Measurements from ENCODE around the gene PFN1. TPM values are rescaled to one million over a fixed set of nuclear protein-coding genes. Genes with fewer than 3 reads are reported as not detected.

PFN1 gene
- total and polyA plus RNA-seq, 9 of the 15 experiments (the other 6 are each of a cell fraction or from before 2014, with no cell fraction given): 60.5 to 1,479 (median 456) TPM

DNA sequence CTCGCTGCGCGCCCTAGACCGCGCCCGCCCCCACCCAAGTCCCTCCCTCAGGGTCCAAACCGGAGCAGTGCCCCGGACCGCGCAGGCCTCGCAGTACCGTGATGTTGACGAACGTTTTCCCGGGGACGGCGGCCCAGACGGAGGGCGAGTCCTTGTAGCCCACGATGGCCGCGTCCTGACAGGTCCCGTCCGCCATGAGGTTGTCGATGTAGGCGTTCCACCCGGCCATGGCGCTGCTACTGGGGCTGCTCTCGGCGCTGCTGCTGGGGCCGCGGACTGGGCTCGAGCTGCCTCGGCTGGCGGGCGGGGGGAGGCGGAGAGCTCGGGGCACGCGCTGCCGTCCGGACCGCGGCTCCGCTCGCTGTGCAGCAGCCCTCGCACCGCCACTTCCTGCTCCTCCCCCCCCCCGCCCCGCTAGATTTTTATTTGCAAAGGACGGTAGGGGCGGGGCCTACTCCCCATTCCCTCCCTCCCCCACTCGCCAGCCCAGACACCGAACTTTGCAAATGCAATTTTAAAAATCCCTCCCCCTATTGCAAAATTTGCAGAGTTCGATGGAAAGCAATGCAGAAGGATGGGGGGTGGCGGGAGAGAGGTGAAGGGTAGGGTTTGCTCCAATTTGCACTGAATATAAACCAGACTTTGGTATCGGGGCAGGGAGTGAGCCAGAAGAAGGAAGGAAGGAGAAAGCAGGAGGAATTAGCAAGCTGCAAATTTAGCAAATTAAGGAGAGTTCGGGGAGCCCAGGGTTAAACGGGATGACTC, at the start of gene PFN1 (continued):
- TF ChIP-seq, protein P1, sequence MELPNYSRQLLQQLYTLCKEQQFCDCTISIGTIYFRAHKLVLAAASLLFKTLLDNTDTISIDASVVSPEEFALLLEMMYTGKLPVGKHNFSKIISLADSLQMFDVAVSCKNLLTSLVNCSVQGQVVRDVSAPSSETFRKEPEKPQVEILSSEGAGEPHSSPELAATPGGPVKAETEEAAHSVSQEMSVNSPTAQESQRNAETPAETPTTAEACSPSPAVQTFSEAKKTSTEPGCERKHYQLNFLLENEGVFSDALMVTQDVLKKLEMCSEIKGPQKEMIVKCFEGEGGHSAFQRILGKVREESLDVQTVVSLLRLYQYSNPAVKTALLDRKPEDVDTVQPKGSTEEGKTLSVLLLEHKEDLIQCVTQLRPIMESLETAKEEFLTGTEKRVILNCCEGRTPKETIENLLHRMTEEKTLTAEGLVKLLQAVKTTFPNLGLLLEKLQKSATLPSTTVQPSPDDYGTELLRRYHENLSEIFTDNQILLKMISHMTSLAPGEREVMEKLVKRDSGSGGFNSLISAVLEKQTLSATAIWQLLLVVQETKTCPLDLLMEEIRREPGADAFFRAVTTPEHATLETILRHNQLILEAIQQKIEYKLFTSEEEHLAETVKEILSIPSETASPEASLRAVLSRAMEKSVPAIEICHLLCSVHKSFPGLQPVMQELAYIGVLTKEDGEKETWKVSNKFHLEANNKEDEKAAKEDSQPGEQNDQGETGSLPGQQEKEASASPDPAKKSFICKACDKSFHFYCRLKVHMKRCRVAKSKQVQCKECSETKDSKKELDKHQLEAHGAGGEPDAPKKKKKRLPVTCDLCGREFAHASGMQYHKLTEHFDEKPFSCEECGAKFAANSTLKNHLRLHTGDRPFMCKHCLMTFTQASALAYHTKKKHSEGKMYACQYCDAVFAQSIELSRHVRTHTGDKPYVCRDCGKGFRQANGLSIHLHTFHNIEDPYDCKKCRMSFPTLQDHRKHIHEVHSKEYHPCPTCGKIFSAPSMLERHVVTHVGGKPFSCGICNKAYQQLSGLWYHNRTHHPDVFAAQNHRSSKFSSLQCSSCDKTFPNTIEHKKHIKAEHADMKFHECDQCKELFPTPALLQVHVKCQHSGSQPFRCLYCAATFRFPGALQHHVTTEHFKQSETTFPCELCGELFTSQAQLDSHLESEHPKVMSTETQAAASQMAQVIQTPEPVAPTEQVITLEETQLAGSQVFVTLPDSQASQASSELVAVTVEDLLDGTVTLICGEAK (IDR thresholded peaks at IDR 0.05): peak; percentile 59; the same call in 1 of the 2 replicates
- TF ChIP-seq, protein P1 (CRISPR knock-in tag; IDR thresholded peaks at IDR 0.05): no peak
- TF ChIP-seq HDGF (IDR thresholded peaks at IDR 0.05): no peak
- TF ChIP-seq NFE2L1 (tag; IDR thresholded peaks at IDR 0.05; ENCODE audit: borderline replicate concordance, low read depth): no peak
- TF ChIP-seq RBM34 (IDR thresholded peaks at IDR 0.05; ENCODE audit: borderline replicate concordance, insufficient read depth, low read length): no peak
- no peak for TF ChIP-seq MCM5 (IDR thresholded peaks at IDR 0.05; ENCODE audit: low read depth)
- TF ChIP-seq, protein P2, sequence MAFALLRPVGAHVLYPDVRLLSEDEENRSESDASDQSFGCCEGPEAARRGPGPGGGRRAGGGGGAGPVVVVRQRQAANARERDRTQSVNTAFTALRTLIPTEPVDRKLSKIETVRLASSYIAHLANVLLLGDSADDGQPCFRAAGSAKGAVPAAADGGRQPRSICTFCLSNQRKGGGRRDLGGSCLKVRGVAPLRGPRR (CRISPR knock-in tag; IDR thresholded peaks at IDR 0.05): no peak
- no peak for TF ChIP-seq KDM5B (IDR thresholded peaks at IDR 0.05; ENCODE audit: insufficient replicate concordance, low read depth, low read length)
- TF ChIP-seq PURB (CRISPR knock-in tag; IDR thresholded peaks at IDR 0.05; ENCODE audit: low read depth): no peak
- TF ChIP-seq NFIC (IDR thresholded peaks at IDR 0.05): peak; percentile 24; the same call in 1 of the 2 replicates
- TF ChIP-seq, protein P3, sequence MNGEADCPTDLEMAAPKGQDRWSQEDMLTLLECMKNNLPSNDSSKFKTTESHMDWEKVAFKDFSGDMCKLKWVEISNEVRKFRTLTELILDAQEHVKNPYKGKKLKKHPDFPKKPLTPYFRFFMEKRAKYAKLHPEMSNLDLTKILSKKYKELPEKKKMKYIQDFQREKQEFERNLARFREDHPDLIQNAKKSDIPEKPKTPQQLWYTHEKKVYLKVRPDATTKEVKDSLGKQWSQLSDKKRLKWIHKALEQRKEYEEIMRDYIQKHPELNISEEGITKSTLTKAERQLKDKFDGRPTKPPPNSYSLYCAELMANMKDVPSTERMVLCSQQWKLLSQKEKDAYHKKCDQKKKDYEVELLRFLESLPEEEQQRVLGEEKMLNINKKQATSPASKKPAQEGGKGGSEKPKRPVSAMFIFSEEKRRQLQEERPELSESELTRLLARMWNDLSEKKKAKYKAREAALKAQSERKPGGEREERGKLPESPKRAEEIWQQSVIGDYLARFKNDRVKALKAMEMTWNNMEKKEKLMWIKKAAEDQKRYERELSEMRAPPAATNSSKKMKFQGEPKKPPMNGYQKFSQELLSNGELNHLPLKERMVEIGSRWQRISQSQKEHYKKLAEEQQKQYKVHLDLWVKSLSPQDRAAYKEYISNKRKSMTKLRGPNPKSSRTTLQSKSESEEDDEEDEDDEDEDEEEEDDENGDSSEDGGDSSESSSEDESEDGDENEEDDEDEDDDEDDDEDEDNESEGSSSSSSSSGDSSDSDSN (IDR thresholded peaks at IDR 0.05; ENCODE audit: borderline replicate concordance in 1 of 2, low read depth in 2 of 2, low read length in 2 of 2): 0 out of 4 replicates have a peak, but pooled peaks of 1 of the 2 experiments have one; percentile 27
- peak; percentile 71 for TF ChIP-seq PHF8 (IDR thresholded peaks at IDR 0.05; ENCODE audit: borderline replicate concordance, low read length)
- no peak for TF ChIP-seq NRF1 (conservative IDR thresholded peaks at IDR 0.05 in 1 of 2, IDR thresholded peaks at IDR 0.05 in 1 of 2)
- no peak for TF ChIP-seq NUFIP1 (IDR thresholded peaks at IDR 0.05; ENCODE audit: partially characterized antibody)
